Panc1 (cell line): ENCODE results near the gene HOXC6.

Source experiments
- POLR2AphosphoS5 ChIP-seq: IDR thresholded peaks from 2 replicates; pipeline ENCODE4 v1.6.1; 2012; ENCODE audit warnings: mild to moderate bottlenecking, low read depth, low read length, moderate library complexity
- TCF7L2 ChIP-seq: IDR thresholded peaks from 2 replicates; pipeline ENCODE4 v1.6.1; 2011; ENCODE audit warnings: mild to moderate bottlenecking, low read depth, low read length, inconsistent platforms
- TF ChIP-seq, protein P1 (sequence below): fragments of 450-650 bp; IDR thresholded peaks from 2 replicates; pipeline ENCODE4 v1.5.1; 2017; ENCODE audit warnings: mild to moderate bottlenecking
- TF ChIP-seq, protein P2 (sequence below), 2 experiments: IDR thresholded peaks; 2 replicates each; pipeline ENCODE4 v1.6.1; 2011 to 2012; ENCODE audit warnings: low read depth in 2 of 2, control low read depth in 1 of 2, low read length in 1 of 2, mild to moderate bottlenecking in 1 of 2, moderate library complexity in 1 of 2; ENCODE audit not compliant: insufficient read depth in 1 of 2

DNA sequence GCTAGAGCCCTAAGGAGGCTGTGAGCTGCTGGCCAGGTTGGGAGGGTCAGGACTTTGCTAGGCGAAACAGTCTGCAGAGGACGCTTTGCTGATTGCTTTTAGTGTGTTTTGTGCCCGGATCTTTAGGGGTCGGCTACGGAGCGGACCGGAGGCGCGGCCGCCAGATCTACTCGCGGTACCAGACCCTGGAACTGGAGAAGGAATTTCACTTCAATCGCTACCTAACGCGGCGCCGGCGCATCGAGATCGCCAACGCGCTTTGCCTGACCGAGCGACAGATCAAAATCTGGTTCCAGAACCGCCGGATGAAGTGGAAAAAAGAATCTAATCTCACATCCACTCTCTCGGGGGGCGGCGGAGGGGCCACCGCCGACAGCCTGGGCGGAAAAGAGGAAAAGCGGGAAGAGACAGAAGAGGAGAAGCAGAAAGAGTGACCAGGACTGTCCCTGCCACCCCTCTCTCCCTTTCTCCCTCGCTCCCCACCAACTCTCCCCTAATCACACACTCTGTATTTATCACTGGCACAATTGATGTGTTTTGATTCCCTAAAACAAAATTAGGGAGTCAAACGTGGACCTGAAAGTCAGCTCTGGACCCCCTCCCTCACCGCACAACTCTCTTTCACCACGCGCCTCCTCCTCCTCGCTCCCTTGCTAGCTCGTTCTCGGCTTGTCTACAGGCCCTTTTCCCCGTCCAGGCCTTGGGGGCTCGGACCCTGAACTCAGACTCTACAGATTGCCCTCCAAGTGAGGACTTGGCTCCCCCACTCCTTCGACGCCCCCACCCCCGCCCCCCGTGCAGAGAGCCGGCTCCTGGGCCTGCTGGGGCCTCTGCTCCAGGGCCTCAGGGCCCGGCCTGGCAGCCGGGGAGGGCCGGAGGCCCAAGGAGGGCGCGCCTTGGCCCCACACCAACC is 1.5 kb downstream of the HOXC6 start:
- TF ChIP-seq TCF7L2 (no peak), POLR2AphosphoS5 (0 out of 2 replicates have a peak, but pooled peaks have one; percentile 12)
- TF ChIP-seq, protein P1, sequence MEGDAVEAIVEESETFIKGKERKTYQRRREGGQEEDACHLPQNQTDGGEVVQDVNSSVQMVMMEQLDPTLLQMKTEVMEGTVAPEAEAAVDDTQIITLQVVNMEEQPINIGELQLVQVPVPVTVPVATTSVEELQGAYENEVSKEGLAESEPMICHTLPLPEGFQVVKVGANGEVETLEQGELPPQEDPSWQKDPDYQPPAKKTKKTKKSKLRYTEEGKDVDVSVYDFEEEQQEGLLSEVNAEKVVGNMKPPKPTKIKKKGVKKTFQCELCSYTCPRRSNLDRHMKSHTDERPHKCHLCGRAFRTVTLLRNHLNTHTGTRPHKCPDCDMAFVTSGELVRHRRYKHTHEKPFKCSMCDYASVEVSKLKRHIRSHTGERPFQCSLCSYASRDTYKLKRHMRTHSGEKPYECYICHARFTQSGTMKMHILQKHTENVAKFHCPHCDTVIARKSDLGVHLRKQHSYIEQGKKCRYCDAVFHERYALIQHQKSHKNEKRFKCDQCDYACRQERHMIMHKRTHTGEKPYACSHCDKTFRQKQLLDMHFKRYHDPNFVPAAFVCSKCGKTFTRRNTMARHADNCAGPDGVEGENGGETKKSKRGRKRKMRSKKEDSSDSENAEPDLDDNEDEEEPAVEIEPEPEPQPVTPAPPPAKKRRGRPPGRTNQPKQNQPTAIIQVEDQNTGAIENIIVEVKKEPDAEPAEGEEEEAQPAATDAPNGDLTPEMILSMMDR = no peak
- TF ChIP-seq, protein P2, sequence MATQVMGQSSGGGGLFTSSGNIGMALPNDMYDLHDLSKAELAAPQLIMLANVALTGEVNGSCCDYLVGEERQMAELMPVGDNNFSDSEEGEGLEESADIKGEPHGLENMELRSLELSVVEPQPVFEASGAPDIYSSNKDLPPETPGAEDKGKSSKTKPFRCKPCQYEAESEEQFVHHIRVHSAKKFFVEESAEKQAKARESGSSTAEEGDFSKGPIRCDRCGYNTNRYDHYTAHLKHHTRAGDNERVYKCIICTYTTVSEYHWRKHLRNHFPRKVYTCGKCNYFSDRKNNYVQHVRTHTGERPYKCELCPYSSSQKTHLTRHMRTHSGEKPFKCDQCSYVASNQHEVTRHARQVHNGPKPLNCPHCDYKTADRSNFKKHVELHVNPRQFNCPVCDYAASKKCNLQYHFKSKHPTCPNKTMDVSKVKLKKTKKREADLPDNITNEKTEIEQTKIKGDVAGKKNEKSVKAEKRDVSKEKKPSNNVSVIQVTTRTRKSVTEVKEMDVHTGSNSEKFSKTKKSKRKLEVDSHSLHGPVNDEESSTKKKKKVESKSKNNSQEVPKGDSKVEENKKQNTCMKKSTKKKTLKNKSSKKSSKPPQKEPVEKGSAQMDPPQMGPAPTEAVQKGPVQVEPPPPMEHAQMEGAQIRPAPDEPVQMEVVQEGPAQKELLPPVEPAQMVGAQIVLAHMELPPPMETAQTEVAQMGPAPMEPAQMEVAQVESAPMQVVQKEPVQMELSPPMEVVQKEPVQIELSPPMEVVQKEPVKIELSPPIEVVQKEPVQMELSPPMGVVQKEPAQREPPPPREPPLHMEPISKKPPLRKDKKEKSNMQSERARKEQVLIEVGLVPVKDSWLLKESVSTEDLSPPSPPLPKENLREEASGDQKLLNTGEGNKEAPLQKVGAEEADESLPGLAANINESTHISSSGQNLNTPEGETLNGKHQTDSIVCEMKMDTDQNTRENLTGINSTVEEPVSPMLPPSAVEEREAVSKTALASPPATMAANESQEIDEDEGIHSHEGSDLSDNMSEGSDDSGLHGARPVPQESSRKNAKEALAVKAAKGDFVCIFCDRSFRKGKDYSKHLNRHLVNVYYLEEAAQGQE (IDR thresholded peaks at IDR 0.05; ENCODE audit: insufficient read depth in 1 of 2, low read depth in 2 of 2, low read length in 1 of 2) = no peak
